ENCODE measurements around the gene SDR42E1. TPM values are rescaled to one million over a fixed set of nuclear protein-coding genes. Genes with fewer than 3 reads are reported as not detected.

SDR42E1 gene
- total and polyA plus RNA-seq, 10 donors = 0.62 to 5.4 (median 2.9) TPM

DNA sequence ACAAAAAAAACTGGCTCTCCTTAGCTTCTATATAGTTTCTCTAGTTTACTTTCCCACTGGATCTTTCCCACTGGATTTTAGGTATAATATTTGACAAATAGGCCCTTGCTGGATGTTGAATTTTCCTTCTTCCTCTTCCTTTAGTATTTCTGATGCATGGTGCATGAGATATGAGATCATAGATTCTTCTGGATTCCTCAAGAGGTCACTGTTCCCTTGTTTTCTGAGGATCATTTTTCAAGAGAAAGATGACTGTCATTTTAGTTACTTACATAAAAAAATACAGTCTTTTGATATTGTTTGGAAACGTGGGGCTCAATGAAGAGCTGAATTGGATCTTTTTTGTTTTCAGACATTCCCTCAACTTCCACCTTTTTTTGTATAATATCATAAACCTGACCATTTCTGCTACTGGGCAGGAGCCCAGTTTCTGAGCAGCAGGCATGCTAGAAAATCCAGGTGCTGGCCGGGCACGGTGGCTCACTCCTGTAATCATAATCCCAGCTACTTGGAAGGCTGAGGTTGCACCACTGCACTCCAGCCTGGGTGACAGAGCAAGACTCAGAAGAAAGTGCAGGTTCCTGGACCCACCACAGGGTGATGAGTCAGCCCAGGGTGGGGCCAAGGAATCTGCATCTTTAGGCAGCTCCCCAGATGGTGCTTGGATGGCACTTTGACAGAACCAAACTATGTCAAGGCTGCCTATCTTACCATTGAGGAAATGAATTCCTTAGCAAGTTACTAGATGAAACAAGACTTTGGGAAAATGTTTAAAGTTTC, 70.3 kb downstream of the SDR42E1 start:
- Histone ChIP-seq H3K4me1 (no peaks in the 10 kb centered on the region), H3K9me3 (no peaks in the 10 kb centered on the region), H3K4me3 (no peak overlapping the region), H3K27me3 (replicated peaks in 1 of 7) (no peaks in the 10 kb centered on the region), H3K27ac (no peak overlapping the region), H3K36me3 (peaks cover 2 to 100% (median 92%) of the 10 kb centered on the region in 6 donors)
- no peak for DNase-seq
- intact Hi-C loops (cut with DNase I; ENCODE audit: low total_unique reads) = no loop called here
- 74 to 93% (median 83%) methylated on average over 3 of the region's 3 CpGs for WGBS, 5 donors
- TF ChIP-seq, protein P1, sequence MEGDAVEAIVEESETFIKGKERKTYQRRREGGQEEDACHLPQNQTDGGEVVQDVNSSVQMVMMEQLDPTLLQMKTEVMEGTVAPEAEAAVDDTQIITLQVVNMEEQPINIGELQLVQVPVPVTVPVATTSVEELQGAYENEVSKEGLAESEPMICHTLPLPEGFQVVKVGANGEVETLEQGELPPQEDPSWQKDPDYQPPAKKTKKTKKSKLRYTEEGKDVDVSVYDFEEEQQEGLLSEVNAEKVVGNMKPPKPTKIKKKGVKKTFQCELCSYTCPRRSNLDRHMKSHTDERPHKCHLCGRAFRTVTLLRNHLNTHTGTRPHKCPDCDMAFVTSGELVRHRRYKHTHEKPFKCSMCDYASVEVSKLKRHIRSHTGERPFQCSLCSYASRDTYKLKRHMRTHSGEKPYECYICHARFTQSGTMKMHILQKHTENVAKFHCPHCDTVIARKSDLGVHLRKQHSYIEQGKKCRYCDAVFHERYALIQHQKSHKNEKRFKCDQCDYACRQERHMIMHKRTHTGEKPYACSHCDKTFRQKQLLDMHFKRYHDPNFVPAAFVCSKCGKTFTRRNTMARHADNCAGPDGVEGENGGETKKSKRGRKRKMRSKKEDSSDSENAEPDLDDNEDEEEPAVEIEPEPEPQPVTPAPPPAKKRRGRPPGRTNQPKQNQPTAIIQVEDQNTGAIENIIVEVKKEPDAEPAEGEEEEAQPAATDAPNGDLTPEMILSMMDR (IDR thresholded peaks at IDR 0.05 in 8 of 11, conservative IDR thresholded peaks at IDR 0.05 in 3 of 11) = peak in 4 of 11 experiments; percentile 13 to 26 (median 19)
- no peak for TF ChIP-seq POLR2AphosphoS5 (IDR thresholded peaks at IDR 0.05)

DNA sequence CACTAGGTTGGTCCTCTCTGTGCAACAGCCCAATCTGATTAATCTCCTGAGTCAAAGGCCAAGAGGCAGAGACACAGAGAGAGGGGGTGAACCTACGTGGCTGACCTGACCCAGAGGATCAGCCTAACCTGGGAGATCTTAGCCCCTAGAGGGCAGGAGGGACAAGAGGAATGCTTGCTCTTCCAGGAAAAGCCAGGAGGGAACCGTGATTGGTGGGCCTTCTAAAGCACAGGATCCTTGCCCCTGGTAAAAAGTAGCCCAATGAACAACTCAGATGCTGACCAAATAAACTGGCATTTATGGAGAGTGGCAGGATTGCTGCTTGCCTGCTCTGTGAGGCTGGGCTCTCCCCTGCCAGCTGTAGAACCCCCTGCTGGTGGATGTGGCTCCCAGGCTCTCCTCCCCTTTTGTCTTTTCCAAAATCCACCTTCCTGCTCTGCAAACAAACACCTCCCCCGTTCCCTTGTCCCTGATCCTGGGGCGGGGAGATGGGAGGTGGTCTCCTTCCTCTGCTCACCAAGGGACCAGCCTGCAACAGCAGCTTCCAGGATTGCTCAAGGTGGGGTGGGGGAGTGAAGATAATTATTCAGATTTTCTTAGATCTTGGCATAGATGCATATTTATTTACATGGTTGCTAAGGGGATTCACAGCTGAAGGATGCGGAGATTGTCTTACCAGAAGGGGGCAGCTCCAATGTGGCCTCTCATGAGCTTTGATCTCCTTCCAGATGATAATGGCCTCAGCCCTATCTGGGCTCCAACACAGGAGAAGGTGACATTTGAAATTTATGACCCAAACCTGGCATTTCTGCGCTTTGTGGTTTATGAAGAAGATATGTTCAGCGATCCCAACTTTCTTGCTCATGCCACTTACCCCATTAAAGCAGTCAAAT, 71.9 kb downstream of the SDR42E1 start:
- WGBS, 5 donors = 81 to 94% (median 89%) methylated on average over 7 of the region's 7 CpGs
- no peak for TF ChIP-seq POLR2AphosphoS5 (IDR thresholded peaks at IDR 0.05)
- no peak for TF ChIP-seq POLR2A (IDR thresholded peaks at IDR 0.05)
- TF ChIP-seq, protein P1 (IDR thresholded peaks at IDR 0.05 in 8 of 11, conservative IDR thresholded peaks at IDR 0.05 in 3 of 11) = no peak
- no peaks in the 10 kb centered on the region for H3K4me1 ChIP-seq
- no peaks in the 10 kb centered on the region for H3K9me3 ChIP-seq
- no peaks in the 10 kb centered on the region for H3K27me3 ChIP-seq (replicated peaks in 1 of 7)
- no peak for DNase-seq
- intact Hi-C loops (cut with DNase I; ENCODE audit: low total_unique reads) = no loop called here
- H3K36me3 ChIP-seq = peaks cover 2 to 100% (median 90%) of the 10 kb centered on the region in 6 donors
- no peak overlapping the region for H3K4me3 ChIP-seq
- H3K27ac ChIP-seq = no peak overlapping the region

Other genes with a start within 250 kb of the SDR42E1 start
- gene PLCG2, start 232.2 kb downstream of the SDR42E1 start, total RNA-seq = 100 to 1,000 TPM; 111 to 277 (median 161) TPM
- 10 to 100 TPM; 57.1 to 83.2 (median 61.9) TPM for gene PLCG2, start 232.2 kb downstream of the SDR42E1 start, polyA plus RNA-seq
- not detected for gene HSD17B2, start 23.8 kb upstream of the SDR42E1 start, total RNA-seq
- gene HSD17B2, start 23.8 kb upstream of the SDR42E1 start, polyA plus RNA-seq = under 1 TPM in 2 of 3 donors, not detected in 1; 0.09 to 0.13 TPM
- gene MPHOSPH6, start 158.8 kb upstream of the SDR42E1 start, total RNA-seq = 10 to 100 TPM; 13.7 to 56.8 (median 23.6) TPM
- 10 to 100 TPM; 21.2 to 23.6 (median 22.1) TPM for gene MPHOSPH6, start 158.8 kb upstream of the SDR42E1 start, polyA plus RNA-seq

Data from spleen (tissue), 11 donors.